Measurements from ENCODE around the gene RASEF. TPM values are rescaled to one million over a fixed set of nuclear protein-coding genes. Genes with fewer than 3 reads are reported as not detected.
"Not testable (repeated sequence)": the region's sequence is repeated elsewhere in the genome, so short reads cannot be mapped to it uniquely, and the experiment has no call there.

RASEF gene
- total RNA-seq, 3 donors from 2014 or later = 17.2 to 40.7 (median 37.6) TPM

- ATAC-seq = no peak
- Histone ChIP-seq H3K4me1 (ENCODE audit: low read depth) (no peaks in the 10 kb centered on the region), H3K9me3 (no peaks in the 10 kb centered on the region), H3K4me3 (no peak overlapping the region), H3K36me3 (ENCODE audit: low read depth) (no peaks in the 10 kb centered on the region)
- no peak for TF ChIP-seq CTCF (IDR thresholded peaks at IDR 0.05)
- no peak for DNase-seq
- intact Hi-C loops (cut with DNase I, micrococcal nuclease) = no loop called here
These were observed 113.7 kb downstream of the RASEF start for GRCh38 chr9:82949203-82949602.

GRCh38 chr9:82940376-82940775 is 122.6 kb downstream of the RASEF start:
- no peak for ATAC-seq
- intact Hi-C loops (cut with DNase I, micrococcal nuclease) = no loop called here

GRCh38 chr9:82939451-82939850 is 123.5 kb downstream of the RASEF start:
- peak in 1 of 3 donors; percentile 17 for DNase-seq
- no peak for TF ChIP-seq CTCF (IDR thresholded peaks at IDR 0.05)
- Histone ChIP-seq H3K4me3 (no peak overlapping the region), H3K9me3 (no peaks in the 10 kb centered on the region), H3K4me1 (ENCODE audit: low read depth) (no peaks in the 10 kb centered on the region), H3K36me3 (ENCODE audit: low read depth) (no peaks in the 10 kb centered on the region)
- peak; percentile 66 for ATAC-seq
- intact Hi-C loops (cut with DNase I, micrococcal nuclease) = no loop called here

More at GRCh38 chr9:82940376-82940775, 122.6 kb downstream of the RASEF start:
- no peaks in the 10 kb centered on the region for H3K36me3 ChIP-seq (ENCODE audit: low read depth)
- no peaks in the 10 kb centered on the region for H3K4me1 ChIP-seq (ENCODE audit: low read depth)
- no peak for DNase-seq
- no peak for TF ChIP-seq CTCF (IDR thresholded peaks at IDR 0.05)
- H3K9me3 ChIP-seq = no peaks in the 10 kb centered on the region
- no peak overlapping the region for H3K4me3 ChIP-seq

GRCh38 chr9:82938426-82939218 is 124.3 kb downstream of the RASEF start:
- intact Hi-C loops (cut with DNase I, micrococcal nuclease) = no loop called here
- no peak for TF ChIP-seq CTCF (IDR thresholded peaks at IDR 0.05)
- Histone ChIP-seq H3K4me1 (ENCODE audit: low read depth) (no peaks in the 10 kb centered on the region), H3K4me3 (no peak overlapping the region), H3K9me3 (no peaks in the 10 kb centered on the region), H3K36me3 (ENCODE audit: low read depth) (no peaks in the 10 kb centered on the region)
- no peak for ATAC-seq
- no peak for DNase-seq

- H3K4me3 ChIP-seq; H3K4me1 ChIP-seq (ENCODE audit: low read depth); H3K36me3 ChIP-seq (ENCODE audit: low read depth); intact Hi-C loops (cut with DNase I, micrococcal nuclease); H3K9me3 ChIP-seq; DNase-seq; ATAC-seq: not testable (repeated sequence)
These were observed 126.4 kb downstream of the RASEF start for GRCh38 chr9:82936561-82936960.

- no peaks in the 10 kb centered on the region for H3K4me1 ChIP-seq (ENCODE audit: low read depth)
- H3K4me3 ChIP-seq = no peak overlapping the region
- no peaks in the 10 kb centered on the region for H3K36me3 ChIP-seq (ENCODE audit: low read depth)
- no peak for TF ChIP-seq CTCF (IDR thresholded peaks at IDR 0.05)
- ATAC-seq (no peak), DNase-seq (no peak)
- intact Hi-C loops (cut with DNase I, micrococcal nuclease) = no loop called here
- no peaks in the 10 kb centered on the region for H3K9me3 ChIP-seq
These were observed 128.0 kb downstream of the RASEF start for GRCh38 chr9:82934949-82935348.

GRCh38 chr9:82934025-82934424 is 128.9 kb downstream of the RASEF start:
- DNase-seq; H3K4me3 ChIP-seq; ATAC-seq; H3K9me3 ChIP-seq; H3K36me3 ChIP-seq (ENCODE audit: low read depth); H3K4me1 ChIP-seq (ENCODE audit: low read depth); intact Hi-C loops (cut with DNase I, micrococcal nuclease): not testable (repeated sequence)

All from mucosa of descending colon (tissue), 3 donors.